Urinary bladder (tissue), 4 donors: ENCODE data around the gene PTPN13. TPM values are rescaled to one million over a fixed set of nuclear protein-coding genes. Genes with fewer than 3 reads are reported as not detected.
"Not testable (repeated sequence)": the region's sequence is repeated elsewhere in the genome, so short reads cannot be mapped to it uniquely, and the experiment has no call there.

Source experiments
- DNase-seq: peaks from one replicate; pipeline ENCODE4 v3.0.0-alpha.2; 2015; ENCODE audit errors: extremely low spot score
- H3K27ac ChIP-seq: one replicate; pipeline ENCODE4 v1.5.1; 2013; ENCODE audit warnings: low read depth, mild to moderate bottlenecking, moderate library complexity
- H3K36me3 ChIP-seq: one replicate; pipeline ENCODE4 v1.6.1; 2013; ENCODE audit warnings: mild to moderate bottlenecking, moderate library complexity; ENCODE audit not compliant: insufficient read depth
- H3K4me1 ChIP-seq: one replicate; pipeline ENCODE4 v1.6.1; 2013; ENCODE audit warnings: mild to moderate bottlenecking, moderate library complexity; ENCODE audit not compliant: insufficient read depth
- H3K4me3 ChIP-seq: one replicate; pipeline ENCODE4 v1.5.1; 2013; ENCODE audit warnings: low read depth, low read length
- WGBS: extraction: QIAGEN DNeasy Blood & Tissue Kit; methylation state at CpG from one replicate; pipeline ENCODE4 v1.1.7; 2013; 5-methylcytosine and 5-hydroxymethylcytosine counted together
- polyA plus RNA-seq: library from polyadenylated mRNA; stranded (reverse); fragments of 200-250 nt; gene quantifications from one replicate; pipeline ENCODE4 v1.2.3, GENCODE V29; 2013
- total RNA-seq: library from RNA; depleted of rRNA; stranded (reverse); fragments of >200 nt; gene quantifications from one replicate; pipeline ENCODE4 v1.2.3, GENCODE V29; 2014
- donor health status: healthy with polysubstance abuse.
- donor health status: healthy.

The PTPN13 gene
- total and polyA plus RNA-seq, 2 donors = 18.1 to 92.4 TPM

DNA sequence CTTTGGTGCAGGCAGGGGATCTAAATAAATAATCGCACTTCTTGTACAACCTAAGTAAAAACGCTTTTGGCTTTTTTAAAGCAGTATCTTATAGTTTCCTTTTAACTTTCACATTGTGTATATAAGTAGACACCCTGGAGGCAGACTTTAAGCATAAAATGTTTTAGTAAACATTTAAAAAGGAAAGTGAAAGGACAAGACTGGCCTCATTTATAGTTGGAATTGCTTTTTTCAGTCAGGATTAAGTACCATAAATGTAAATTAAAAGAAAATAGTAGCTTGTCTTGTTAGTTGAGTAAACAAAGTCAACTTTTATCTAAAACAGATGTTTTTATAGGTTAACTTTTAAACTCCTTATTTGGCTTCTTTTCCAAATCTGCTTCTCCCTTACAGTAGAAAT is 39.7 kb downstream of the PTPN13 start:
- no peak overlapping the region for H3K27ac ChIP-seq
- H3K36me3 ChIP-seq = peaks cover 2% of the 10 kb centered on the region
- no peak overlapping the region for H3K4me3 ChIP-seq
- H3K4me1 ChIP-seq = no peaks in the 10 kb centered on the region
- 54% methylated on average over 2 of the region's 2 CpGs for WGBS
- DNase-seq = no peak

DNA sequence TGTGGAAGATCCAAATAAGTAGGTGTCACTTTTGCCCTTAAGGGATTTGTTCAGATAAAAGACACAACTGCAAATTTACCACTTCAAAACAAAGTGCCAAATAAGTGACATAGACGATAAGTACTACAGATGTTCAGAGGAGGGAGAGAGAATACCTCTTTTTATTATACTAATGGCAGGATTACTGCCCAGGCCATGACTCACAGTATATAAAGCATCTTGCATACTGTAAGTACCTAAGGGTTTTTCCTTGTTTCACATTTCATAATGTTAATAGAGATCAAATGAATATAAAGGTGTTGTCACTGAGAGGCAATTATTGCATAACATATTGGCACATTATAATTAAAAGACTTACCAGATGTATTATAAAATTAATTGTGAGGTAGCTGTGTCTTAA is 46.4 kb downstream of the PTPN13 start:
- Histone ChIP-seq H3K4me1 (no peaks in the 10 kb centered on the region), H3K36me3 (peaks cover 2% of the 10 kb centered on the region), H3K27ac (no peak overlapping the region), H3K4me3 (no peak overlapping the region)
- 40% methylated on average over 1 of the region's 1 CpG for WGBS
- no peak for DNase-seq

DNA sequence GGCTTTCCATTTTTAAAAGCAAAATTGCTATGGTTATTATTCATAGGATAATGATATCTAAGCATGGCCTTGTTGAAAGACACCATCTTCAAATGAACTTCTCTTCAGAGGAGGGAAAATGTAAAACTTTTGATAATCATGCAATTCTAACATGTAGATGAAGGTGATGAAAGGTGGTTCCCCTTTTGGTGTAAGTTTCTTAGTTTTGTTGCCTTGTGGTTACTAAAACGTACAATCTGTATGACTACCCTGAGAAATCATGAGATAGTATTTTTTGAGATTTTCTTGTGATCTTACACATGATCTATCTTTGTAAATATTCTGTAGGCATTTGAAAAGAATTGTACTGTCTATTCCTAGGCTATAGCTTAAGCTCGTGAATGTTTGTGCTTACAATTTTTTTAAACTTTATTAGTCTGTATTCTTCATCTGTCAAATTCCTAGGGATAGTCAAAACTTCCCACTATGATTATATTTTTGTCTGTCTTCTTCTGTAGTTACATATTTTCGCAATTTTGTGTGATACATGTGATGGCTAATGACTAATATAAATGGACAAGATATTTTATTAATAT is 47.5 kb downstream of the PTPN13 start:
- Histone ChIP-seq H3K4me1 (no peaks in the 10 kb centered on the region), H3K36me3 (no peaks in the 10 kb centered on the region), H3K4me3 (no peak overlapping the region), H3K27ac (no peak overlapping the region)
- no peak for DNase-seq
- 83% methylated on average over 3 of the region's 3 CpGs for WGBS

DNA sequence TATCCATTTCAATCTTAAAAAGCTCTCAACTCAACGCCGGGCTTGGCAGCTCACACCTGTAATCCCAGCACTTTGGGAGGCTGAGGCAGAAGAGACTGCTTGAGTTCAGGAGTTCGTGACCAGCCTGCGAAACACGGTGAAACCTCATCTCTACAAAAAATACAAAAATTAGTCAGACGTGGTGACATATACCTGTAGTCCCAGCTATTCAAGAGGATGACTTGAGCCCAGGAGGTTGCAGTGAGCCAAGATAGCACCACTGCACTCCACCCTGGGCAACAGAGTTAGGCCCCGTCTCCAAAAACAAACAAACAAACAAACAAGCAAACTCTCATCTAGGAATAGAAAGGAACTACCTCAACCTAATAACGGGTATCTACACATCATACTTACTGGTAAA is 50.8 kb downstream of the PTPN13 start:
- no peak for DNase-seq

DNA sequence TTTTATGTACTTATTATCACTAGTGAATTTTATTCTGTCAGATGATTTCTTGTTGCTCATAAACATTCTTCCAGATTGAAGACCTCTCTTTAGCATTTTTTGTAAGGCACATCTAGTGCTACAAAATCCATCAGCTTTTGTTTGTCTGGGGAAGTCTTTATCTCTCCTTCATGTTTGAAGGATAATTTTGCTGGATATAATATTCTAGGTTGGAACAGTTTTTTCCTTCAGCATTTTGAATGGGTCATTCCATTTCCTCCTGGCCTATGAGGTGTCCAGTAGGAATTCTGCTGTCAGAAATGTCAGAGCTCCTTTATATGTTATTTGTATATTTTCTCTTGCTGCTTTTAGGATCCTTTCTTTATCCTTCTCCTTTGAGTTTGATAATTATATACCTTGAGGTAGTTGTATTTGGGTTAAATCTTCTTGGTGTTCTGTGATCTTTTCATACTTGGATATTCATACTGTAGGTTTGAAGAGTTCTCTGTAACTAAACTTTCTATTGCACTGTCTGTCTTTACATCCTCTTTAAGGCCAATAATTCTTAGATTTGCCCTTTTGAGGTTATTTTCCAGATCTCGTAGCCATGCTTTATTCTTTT is 58.3 kb downstream of the PTPN13 start:
- Histone ChIP-seq H3K27ac (no peak overlapping the region), H3K4me3 (no peak overlapping the region)
- WGBS = 99% methylated on average over 1 of the region's 1 CpG

More for the DNA sequence above, 50.8 kb downstream of the PTPN13 start:
- Histone ChIP-seq H3K4me3 (no peak overlapping the region), H3K4me1 (no peaks in the 10 kb centered on the region), H3K36me3 (no peaks in the 10 kb centered on the region), H3K27ac (no peak overlapping the region)
- whole genome bisulfite sequencing = 94% methylated on average over 8 of the region's 8 CpGs

DNA sequence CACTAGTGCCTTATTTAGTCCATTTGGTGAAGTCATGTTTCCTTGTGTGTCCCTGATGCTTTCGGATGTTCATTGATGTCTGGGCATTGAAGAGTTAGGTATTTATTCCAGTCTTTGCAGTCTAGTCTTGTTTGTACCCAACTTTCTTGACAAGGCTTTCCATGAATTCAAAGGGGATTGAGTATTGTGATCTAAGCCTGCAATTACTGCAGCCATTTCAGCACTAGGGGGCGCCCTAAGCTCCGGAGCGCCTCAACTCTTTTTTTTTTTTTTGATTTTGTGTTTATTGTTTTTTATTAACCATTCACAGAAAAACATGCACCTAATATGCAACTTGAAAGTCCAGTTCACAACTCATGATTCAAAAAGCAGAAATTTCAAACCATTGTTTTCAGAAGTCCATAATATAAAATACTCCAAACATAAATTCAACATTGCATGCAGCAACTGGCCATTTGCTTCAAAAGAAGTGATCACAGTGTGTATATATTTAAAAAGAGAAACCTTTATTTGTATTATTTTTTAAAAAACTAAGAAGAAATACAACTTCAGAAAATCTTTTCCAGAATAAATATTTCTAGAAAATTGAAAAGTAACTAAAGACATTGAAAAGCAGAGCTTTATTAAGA is 59.2 kb downstream of the PTPN13 start:
- Histone ChIP-seq H3K36me3 (no peaks in the 10 kb centered on the region), H3K27ac (no peak overlapping the region), H3K4me1 (no peaks in the 10 kb centered on the region), H3K4me3 (no peak overlapping the region)
- 83% methylated on average over 4 of the region's 4 CpGs for WGBS
- no peak for DNase-seq

More for the DNA sequence above, 58.3 kb downstream of the PTPN13 start:
- no peak for DNase-seq
- Histone ChIP-seq H3K36me3 (no peaks in the 10 kb centered on the region), H3K4me1 (no peaks in the 10 kb centered on the region)

DNA sequence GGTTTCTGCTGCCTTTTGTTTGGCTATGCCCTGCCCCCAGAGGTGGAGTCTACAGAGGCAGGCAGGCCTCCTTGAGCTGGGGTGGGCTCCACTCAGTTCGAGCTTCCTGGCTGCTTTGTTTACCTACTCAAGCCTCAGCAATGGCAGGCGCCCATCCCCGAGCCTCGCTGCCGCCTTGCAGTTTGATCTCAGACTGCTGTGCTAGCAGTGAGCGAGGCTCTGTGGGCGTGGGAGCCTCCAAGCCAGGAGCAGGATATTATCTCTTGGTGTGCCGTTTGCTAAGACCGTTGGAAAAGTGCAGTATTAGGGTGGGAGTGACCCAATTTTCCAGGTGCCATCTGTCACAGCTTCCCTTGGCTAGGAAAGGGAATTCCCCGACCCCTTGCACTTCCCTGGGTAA is 62.7 kb downstream of the PTPN13 start:
- not testable (repeated sequence) for H3K4me3 ChIP-seq, DNase-seq, H3K4me1 ChIP-seq, H3K27ac ChIP-seq, H3K36me3 ChIP-seq
- WGBS = 94% methylated on average over 10 of the region's 10 CpGs

DNA sequence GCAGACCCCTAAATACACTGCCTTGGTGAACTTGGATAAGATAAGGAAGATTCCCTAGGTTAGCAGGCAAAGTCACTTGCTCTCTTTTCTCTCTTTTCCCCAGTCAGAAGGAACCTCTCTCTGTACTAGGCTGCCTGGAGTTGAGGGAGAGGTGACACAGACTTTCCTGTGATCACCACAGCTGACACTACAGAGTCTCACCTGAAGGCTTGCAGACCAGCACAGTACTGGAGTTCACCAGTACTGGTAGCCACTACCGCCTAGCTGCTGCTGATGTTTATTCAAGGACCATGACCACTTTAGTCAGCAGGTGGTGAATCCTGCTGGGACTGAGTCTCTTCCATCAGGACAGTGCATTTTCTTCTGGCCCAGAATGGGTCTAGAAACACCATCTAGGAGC is 63.3 kb downstream of the PTPN13 start:
- no peak overlapping the region for H3K4me3 ChIP-seq
- no peaks in the 10 kb centered on the region for H3K36me3 ChIP-seq
- H3K27ac ChIP-seq = no peak overlapping the region
- WGBS = 98% methylated on average over 1 of the region's 1 CpG
- H3K4me1 ChIP-seq = no peaks in the 10 kb centered on the region
- DNase-seq = no peak

DNA sequence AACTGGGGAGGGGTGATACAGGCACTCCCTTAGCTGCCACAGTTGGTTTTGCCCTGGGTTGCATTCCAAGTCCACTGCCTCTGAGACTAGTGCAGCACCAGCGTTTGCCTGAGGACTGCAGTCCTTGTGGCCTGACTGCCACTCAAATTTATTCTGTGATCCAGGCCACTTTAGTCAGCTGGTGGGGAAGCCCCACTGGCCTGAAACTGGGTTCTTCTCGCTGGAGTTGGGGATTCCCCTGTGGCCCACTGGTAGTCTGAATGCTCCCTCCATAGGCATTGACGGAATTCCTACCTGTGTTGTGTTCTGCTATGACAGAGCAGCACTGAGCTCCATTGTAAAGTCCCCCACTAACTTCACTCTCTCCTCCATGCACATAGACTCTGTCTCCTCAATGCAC is 63.8 kb downstream of the PTPN13 start:
- Histone ChIP-seq H3K4me3 (no peak overlapping the region), H3K36me3 (no peaks in the 10 kb centered on the region)

DNA sequence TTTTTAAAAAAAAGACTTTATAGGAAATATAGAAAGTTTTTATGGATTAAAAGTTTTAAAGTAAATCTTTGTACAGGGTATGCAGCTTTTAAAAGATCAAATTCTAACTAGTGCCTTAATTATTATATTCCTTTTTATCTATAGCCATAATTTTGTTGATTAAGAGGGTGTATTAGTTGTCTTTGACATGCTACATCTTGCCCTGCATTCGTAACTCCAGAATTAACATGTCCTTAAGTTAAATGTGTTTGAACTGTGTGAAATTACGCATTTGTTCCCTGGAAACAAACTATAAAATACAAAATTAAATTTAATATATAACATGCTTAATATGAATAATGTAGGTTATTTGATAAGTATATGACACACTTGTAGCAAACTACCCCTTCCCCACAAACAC is 66.3 kb downstream of the PTPN13 start:
- H3K36me3 ChIP-seq = no peaks in the 10 kb centered on the region
- no peaks in the 10 kb centered on the region for H3K4me1 ChIP-seq
- H3K27ac ChIP-seq = no peak overlapping the region
- no peak overlapping the region for H3K4me3 ChIP-seq
- DNase-seq = no peak
- 85% methylated on average over 2 of the region's 2 CpGs for WGBS

More for the DNA sequence above, 63.8 kb downstream of the PTPN13 start:
- H3K27ac ChIP-seq = no peak overlapping the region
- WGBS = 97% methylated on average over 3 of the region's 3 CpGs
- DNase-seq = no peak
- no peaks in the 10 kb centered on the region for H3K4me1 ChIP-seq

DNA sequence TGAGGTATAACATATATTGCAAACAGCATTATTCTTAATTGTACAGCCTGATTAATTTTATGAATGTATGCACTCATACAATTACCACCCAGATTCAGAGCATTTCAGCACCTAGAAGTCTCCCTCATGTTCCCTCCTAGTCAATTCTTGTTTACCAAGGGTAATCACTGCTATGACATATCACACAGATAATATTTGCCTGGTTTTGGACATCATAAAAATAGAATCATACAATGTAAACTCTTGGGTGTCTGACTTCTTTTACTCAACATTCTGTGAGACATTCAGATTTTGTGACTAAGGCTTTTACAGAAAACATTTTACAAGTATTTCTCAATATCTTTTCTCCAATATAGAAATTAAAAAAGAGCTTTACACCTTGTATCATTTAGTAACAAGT is 66.9 kb downstream of the PTPN13 start:
- H3K36me3 ChIP-seq = no peaks in the 10 kb centered on the region
- no peaks in the 10 kb centered on the region for H3K4me1 ChIP-seq
- no peak overlapping the region for H3K4me3 ChIP-seq
- no peak overlapping the region for H3K27ac ChIP-seq
- DNase-seq = no peak

DNA sequence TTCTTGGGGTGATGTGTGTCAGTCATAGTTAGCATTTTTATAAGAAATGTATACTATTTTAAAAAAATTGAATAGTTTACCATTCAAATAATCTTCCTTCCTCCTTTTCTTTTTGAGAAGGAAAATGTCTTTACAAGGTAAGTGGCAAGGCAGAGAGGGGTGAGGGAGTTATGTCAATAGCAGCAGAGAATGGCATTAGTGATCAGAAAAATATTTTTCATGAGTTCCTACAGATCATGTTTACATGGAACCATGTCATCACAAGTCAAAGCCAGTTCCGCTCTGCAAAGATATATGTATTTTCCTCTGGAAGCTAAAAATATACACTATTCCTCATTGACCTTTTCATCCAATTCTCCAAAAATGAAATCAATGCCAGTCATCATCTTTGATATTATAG is 67.3 kb downstream of the PTPN13 start:
- DNase-seq = no peak
- no peaks in the 10 kb centered on the region for H3K4me1 ChIP-seq
- WGBS = 81% methylated on average over 1 of the region's 1 CpG

DNA sequence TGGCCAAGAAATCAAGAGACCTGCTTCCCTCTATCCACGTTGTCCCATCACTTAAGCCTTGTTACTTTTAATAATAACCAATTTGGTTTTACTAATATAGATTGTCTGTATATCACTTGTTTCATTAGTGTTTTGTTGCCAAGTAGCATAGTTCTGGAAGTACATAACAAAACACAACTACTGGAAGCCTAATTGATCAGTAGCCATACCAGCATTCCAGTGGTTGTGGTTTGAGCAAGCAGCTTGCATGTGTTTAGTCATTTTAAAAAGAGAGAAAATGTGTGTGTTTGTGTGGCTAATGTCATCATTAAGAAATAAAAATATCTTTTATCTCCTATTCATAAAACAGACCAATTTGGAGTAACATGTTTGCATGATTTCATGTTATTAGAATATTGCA is 70.8 kb downstream of the PTPN13 start:
- WGBS = 46% methylated on average over 1 of the region's 1 CpG
- H3K4me3 ChIP-seq = no peak overlapping the region
- H3K4me1 ChIP-seq = no peaks in the 10 kb centered on the region
- no peaks in the 10 kb centered on the region for H3K36me3 ChIP-seq
- H3K27ac ChIP-seq = no peak overlapping the region
- no peak for DNase-seq

More for the DNA sequence above, 67.3 kb downstream of the PTPN13 start:
- Histone ChIP-seq H3K27ac (no peak overlapping the region), H3K36me3 (no peaks in the 10 kb centered on the region), H3K4me3 (no peak overlapping the region)

DNA sequence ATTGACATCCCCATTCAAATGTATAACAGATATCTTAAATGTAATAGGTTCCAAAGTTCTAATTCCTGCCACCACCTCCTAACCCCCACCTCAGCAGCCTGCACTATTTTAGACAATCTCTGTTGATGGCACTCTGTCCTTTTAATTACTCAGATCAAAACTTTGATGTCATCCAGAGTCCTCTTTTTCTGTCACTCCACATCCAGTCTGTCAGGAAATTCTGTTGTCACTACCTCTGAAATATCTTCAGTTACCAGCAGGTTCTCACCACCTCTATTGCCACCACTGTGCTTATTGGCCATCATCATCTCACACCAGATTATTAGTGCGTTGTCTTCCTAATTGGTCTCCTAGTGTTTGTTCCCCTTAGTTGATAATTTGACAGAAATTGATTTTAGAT is 76.2 kb downstream of the PTPN13 start:
- WGBS = 91% methylated on average over 1 of the region's 1 CpG
- Histone ChIP-seq H3K4me1 (no peaks in the 10 kb centered on the region), H3K4me3 (no peak overlapping the region), H3K27ac (no peak overlapping the region), H3K36me3 (no peaks in the 10 kb centered on the region)
- no peak for DNase-seq
